Measurements from ENCODE around the gene ASAP2. TPM values are rescaled to one million over a fixed set of nuclear protein-coding genes. Genes with fewer than 3 reads are reported as not detected.
"Not testable (repeated sequence)": the region's sequence is repeated elsewhere in the genome, so short reads cannot be mapped to it uniquely, and the experiment has no call there.

Gene ASAP2
- total RNA-seq, 1 experiment from 2014 or later: 14.3 TPM

DNA sequence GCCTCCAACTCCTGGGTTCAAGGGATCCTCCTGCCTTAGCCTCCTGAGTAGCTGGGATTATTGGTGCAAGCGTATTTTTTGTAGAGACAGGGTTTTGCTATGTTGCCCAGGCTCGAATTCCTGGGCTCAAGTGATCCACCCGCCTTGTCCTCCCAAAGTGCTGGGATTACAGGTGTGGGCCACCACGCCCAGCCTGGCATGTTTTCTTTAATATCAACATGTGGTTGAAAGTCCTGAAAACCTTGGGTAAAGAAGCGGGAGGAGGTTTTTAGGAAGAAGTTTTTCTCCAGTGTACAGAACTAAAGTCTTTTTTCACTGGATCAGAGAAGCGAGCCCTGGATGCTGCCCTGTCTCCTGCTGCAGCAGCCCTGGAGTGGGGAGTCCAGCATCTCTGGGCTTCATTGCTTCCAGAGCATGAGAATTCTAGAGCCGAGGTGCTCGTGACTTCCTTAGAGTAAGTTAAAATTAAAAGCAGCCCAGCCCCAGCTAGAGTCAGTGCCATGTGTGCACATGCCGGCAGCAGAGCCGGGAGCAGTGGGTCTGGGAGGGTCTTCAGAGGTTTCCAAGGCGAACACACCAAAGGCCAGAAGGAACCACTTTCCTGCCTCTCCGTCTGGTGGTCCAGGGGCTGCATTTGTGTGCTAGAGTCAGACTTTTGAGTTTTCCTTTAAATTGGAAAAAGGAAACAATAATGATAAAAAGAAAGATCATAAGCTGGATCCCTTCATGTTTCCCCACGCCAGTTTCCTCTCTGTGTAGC is 185.5 kb downstream of the ASAP2 start (continued):
- TF ChIP-seq, protein P1, sequence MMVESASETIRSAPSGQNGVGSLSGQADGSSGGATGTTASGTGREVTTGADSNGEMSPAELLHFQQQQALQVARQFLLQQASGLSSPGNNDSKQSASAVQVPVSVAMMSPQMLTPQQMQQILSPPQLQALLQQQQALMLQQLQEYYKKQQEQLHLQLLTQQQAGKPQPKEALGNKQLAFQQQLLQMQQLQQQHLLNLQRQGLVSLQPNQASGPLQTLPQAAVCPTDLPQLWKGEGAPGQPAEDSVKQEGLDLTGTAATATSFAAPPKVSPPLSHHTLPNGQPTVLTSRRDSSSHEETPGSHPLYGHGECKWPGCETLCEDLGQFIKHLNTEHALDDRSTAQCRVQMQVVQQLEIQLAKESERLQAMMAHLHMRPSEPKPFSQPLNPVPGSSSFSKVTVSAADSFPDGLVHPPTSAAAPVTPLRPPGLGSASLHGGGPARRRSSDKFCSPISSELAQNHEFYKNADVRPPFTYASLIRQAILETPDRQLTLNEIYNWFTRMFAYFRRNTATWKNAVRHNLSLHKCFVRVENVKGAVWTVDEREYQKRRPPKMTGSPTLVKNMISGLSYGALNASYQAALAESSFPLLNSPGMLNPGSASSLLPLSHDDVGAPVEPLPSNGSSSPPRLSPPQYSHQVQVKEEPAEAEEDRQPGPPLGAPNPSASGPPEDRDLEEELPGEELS (CRISPR knock-in tag; IDR thresholded peaks at IDR 0.05): no peak
- no peak for TF ChIP-seq RORB (CRISPR knock-in tag; IDR thresholded peaks at IDR 0.05)
- TF ChIP-seq, protein P2, sequence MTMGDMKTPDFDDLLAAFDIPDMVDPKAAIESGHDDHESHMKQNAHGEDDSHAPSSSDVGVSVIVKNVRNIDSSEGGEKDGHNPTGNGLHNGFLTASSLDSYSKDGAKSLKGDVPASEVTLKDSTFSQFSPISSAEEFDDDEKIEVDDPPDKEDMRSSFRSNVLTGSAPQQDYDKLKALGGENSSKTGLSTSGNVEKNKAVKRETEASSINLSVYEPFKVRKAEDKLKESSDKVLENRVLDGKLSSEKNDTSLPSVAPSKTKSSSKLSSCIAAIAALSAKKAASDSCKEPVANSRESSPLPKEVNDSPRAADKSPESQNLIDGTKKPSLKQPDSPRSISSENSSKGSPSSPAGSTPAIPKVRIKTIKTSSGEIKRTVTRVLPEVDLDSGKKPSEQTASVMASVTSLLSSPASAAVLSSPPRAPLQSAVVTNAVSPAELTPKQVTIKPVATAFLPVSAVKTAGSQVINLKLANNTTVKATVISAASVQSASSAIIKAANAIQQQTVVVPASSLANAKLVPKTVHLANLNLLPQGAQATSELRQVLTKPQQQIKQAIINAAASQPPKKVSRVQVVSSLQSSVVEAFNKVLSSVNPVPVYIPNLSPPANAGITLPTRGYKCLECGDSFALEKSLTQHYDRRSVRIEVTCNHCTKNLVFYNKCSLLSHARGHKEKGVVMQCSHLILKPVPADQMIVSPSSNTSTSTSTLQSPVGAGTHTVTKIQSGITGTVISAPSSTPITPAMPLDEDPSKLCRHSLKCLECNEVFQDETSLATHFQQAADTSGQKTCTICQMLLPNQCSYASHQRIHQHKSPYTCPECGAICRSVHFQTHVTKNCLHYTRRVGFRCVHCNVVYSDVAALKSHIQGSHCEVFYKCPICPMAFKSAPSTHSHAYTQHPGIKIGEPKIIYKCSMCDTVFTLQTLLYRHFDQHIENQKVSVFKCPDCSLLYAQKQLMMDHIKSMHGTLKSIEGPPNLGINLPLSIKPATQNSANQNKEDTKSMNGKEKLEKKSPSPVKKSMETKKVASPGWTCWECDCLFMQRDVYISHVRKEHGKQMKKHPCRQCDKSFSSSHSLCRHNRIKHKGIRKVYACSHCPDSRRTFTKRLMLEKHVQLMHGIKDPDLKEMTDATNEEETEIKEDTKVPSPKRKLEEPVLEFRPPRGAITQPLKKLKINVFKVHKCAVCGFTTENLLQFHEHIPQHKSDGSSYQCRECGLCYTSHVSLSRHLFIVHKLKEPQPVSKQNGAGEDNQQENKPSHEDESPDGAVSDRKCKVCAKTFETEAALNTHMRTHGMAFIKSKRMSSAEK (CRISPR knock-in tag; IDR thresholded peaks at IDR 0.05; ENCODE audit: borderline replicate concordance): no peak

DNA sequence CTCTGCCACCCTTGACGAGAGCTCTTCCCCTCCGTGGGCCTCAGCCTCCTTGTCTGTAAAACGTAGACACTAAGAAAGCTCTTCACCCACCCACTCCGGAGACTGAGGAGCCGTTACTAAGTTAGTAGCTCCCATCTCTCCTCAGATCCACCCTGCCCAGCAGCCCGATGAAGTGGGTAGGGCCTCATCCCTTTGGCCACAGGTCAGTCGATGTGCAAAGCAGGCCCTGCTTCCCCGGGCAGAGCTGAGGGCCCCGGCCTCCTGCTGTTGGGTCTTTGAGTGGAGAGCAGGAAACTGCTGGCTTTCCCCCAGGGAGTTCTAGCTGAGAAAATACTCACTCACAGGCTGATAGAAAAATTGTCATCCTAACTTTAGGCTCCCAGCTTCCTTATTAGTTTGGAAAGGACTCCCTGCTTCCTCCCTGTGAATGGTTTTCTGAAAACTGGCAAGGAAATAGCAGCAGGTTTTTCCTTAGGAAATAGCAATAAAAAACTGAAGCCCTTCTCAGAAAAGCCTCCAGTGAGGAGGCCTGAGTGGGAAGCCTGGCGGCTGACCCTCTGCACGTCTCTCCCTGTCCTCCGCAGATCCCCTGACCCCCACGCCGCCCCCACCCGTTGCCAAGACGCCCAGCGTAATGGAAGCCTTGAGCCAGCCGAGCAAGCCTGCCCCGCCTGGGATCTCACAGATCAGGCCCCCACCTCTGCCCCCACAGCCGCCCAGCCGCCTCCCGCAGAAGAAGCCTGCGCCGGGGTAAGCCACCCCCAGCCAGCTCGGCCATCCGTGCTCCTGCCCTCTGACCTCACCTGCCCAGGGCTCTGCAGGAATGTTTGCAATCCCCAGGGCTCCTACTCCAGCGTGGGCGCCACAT is 186.5 kb downstream of the ASAP2 start:
- Mint-ChIP-seq H3K27me3 (ENCODE audit: low read depth) (no peaks in the 10 kb centered on the region), H3K9me3 (no peaks in the 10 kb centered on the region), H3K4me1 (peaks cover 12% of the 10 kb centered on the region), H3K4me3 (no peak overlapping the region), H3K27ac (no peak overlapping the region), H3K36me3 (peaks cover 3% of the 10 kb centered on the region)
- ATAC-seq (peak; percentile 82), DNase-seq (ENCODE audit: low spot score) (peak; percentile 43)
- TF ChIP-seq FOXP1 (CRISPR knock-in tag; IDR thresholded peaks at IDR 0.05; ENCODE audit: borderline replicate concordance) (no peak), ZNF423 (CRISPR knock-in tag; IDR thresholded peaks at IDR 0.05) (peak; percentile 71; the same call in 1 of the 2 replicates), CBFB (CRISPR knock-in tag; IDR thresholded peaks at IDR 0.05; ENCODE audit: low read depth) (no peak)
- POLR2A ChIA-PET: interaction anchor here (0.6 kb wide), 2 partner anchors 242 to 1521 kb away, joined by 3 to 8 read pairs; no protein-coding TSS in a partner anchor
- CTCF ChIA-PET: interaction anchor here (0.8 to 2.2 kb wide), 8 partner anchors 9 to 254 kb away, joined by 3 to 15 read pairs (median 4); no protein-coding TSS in a partner anchor

DNA sequence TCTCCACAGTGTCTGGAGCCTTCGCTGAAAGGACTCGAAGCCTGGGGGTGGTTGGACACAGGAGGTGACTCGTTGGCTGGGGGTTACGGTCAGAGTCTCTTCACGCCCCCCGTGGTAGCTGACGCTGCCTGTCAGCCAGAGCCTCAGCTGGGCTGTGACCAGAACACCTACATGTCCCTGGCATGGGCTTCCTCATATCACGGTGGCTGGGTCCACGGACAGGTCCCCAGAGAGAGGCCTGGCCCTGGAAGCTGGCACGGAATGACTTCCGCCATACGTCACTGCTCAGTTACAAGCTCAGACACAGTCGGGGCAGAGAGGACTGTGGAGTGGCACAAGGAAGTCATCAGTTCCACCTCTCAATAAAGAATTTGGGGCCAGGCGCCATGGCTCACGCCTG is 188.2 kb downstream of the ASAP2 start:
- no peaks in the 10 kb centered on the region for H3K9me3 Mint-ChIP-seq
- TF ChIP-seq NFATC4 (CRISPR knock-in tag; IDR thresholded peaks at IDR 0.05) (no peak), ELF4 (CRISPR knock-in tag; IDR thresholded peaks at IDR 0.05; ENCODE audit: low read depth) (no peak)
- H3K4me3 Mint-ChIP-seq: no peak overlapping the region
- POLR2A ChIA-PET: no interaction called here
- H3K36me3 Mint-ChIP-seq: peaks cover 3% of the 10 kb centered on the region
- no peak for ATAC-seq
- H3K4me1 Mint-ChIP-seq: peaks cover 16% of the 10 kb centered on the region
- CTCF ChIA-PET: no interaction called here
- H3K27ac Mint-ChIP-seq: no peak overlapping the region
- H3K27me3 Mint-ChIP-seq (ENCODE audit: low read depth): no peaks in the 10 kb centered on the region
- DNase-seq (ENCODE audit: low spot score): no peak

DNA sequence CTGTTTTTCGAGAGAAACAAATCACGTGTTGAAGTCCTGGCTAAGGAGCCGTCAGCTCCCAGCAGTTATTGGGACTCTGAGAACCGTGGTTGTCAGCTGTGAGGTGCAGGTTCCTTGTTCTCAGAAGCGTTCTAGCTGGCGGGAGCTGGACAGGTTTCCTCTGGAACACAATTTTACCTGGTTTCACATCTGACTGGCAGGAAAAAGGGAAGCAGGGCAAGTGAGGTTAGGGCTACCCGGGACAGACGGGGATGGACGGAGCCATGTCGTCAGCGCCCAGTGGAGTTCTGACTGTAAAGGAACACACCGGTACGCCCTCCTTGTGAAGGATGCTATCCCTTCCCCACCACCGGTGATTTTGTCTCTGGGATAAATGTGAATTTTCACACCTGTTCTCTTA is 190.6 kb downstream of the ASAP2 start:
- ChIA-PET POLR2A (no interaction called here), CTCF (no interaction called here)
- H3K36me3 Mint-ChIP-seq: peaks cover 3% of the 10 kb centered on the region
- H3K27me3 Mint-ChIP-seq (ENCODE audit: low read depth): no peaks in the 10 kb centered on the region
- no peak for ATAC-seq
- no peak overlapping the region for H3K4me3 Mint-ChIP-seq
- no peak for TF ChIP-seq SMAD4 (CRISPR knock-in tag; IDR thresholded peaks at IDR 0.05)
- TF ChIP-seq, protein P3, sequence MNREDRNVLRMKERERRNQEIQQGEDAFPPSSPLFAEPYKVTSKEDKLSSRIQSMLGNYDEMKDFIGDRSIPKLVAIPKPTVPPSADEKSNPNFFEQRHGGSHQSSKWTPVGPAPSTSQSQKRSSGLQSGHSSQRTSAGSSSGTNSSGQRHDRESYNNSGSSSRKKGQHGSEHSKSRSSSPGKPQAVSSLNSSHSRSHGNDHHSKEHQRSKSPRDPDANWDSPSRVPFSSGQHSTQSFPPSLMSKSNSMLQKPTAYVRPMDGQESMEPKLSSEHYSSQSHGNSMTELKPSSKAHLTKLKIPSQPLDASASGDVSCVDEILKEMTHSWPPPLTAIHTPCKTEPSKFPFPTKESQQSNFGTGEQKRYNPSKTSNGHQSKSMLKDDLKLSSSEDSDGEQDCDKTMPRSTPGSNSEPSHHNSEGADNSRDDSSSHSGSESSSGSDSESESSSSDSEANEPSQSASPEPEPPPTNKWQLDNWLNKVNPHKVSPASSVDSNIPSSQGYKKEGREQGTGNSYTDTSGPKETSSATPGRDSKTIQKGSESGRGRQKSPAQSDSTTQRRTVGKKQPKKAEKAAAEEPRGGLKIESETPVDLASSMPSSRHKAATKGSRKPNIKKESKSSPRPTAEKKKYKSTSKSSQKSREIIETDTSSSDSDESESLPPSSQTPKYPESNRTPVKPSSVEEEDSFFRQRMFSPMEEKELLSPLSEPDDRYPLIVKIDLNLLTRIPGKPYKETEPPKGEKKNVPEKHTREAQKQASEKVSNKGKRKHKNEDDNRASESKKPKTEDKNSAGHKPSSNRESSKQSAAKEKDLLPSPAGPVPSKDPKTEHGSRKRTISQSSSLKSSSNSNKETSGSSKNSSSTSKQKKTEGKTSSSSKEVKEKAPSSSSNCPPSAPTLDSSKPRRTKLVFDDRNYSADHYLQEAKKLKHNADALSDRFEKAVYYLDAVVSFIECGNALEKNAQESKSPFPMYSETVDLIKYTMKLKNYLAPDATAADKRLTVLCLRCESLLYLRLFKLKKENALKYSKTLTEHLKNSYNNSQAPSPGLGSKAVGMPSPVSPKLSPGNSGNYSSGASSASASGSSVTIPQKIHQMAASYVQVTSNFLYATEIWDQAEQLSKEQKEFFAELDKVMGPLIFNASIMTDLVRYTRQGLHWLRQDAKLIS (CRISPR knock-in tag; IDR thresholded peaks at IDR 0.05; ENCODE audit: borderline replicate concordance): no peak
- no peak for TF ChIP-seq OVOL2 (CRISPR knock-in tag; IDR thresholded peaks at IDR 0.05; ENCODE audit: borderline replicate concordance)
- TF ChIP-seq, protein P4, sequence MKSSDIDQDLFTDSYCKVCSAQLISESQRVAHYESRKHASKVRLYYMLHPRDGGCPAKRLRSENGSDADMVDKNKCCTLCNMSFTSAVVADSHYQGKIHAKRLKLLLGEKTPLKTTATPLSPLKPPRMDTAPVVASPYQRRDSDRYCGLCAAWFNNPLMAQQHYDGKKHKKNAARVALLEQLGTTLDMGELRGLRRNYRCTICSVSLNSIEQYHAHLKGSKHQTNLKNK (CRISPR knock-in tag; IDR thresholded peaks at IDR 0.05): no peak
- no peak overlapping the region for H3K27ac Mint-ChIP-seq
- no peak for DNase-seq (ENCODE audit: low spot score)
- peaks cover 22% of the 10 kb centered on the region for H3K4me1 Mint-ChIP-seq
- H3K9me3 Mint-ChIP-seq: no peaks in the 10 kb centered on the region

DNA sequence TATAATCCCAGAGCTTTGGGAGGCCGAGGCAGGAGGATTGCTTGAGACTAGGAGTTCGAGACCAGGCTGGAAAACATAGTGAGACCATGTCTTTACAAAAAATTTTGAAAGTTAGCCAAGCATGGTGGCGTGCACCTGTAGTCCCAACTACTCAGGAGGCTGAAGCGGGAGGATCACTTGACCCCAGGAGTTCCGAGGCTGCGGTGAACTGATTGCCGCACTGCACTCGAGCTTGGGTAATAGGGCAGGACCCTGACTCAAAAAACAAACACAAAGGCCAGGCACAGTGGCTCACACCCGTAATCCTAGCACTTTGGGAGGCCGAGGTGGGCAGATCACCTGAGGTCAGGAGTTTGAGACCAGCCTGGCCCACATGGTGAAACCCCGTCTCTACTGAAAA is 191.6 kb downstream of the ASAP2 start:
- H3K4me3 Mint-ChIP-seq; DNase-seq (ENCODE audit: low spot score); POLR2A ChIA-PET; H3K27ac Mint-ChIP-seq; ATAC-seq; H3K36me3 Mint-ChIP-seq; H3K27me3 Mint-ChIP-seq (ENCODE audit: low read depth); H3K9me3 Mint-ChIP-seq; CTCF ChIA-PET: not testable (repeated sequence)
- peaks cover 15% of the 10 kb centered on the region for H3K4me1 Mint-ChIP-seq

All from WTC11 (cell line).